Spleen (tissue), 7 donors: ENCODE measurements around the gene BEND7.

ENCODE experiments used
- CTCF ChIP-seq, 11 experiments: fragments of 200-600 bp in 7 of 11; fragments of 450-650 bp in 4 of 11; sonication (generic) in 4 of 11; IDR thresholded peaks in 8 of 11; conservative IDR thresholded peaks in 3 of 11; 1 replicate in 7 of 11; 2 replicates in 4 of 11; pipeline versions ENCODE4 v1.4.0 to v1.8.0; 2016 to 2021; ENCODE audit warnings: antibody characterized with exemption in 11 of 11, inconsistent platforms in 4 of 11, mild to moderate bottlenecking in 1 of 11
- POLR2A ChIP-seq, 3 donors: fragments of 450-650 bp; IDR thresholded peaks; one replicate each; pipeline ENCODE4 v1.5.1; 2017; ENCODE audit warnings: antibody characterized with exemption in 3 of 3, mild to moderate bottlenecking in 1 of 3
- donor health status: DM: no; HTN: no; CAD: no; lungs with moderate emphysema.
- donor health status: DM: no; HTN: no; CAD: no.
- donor health status: DM: no; HTN: no; CAD: no.

- TF ChIP-seq CTCF (IDR thresholded peaks at IDR 0.05 in 8 of 11, conservative IDR thresholded peaks at IDR 0.05 in 3 of 11) (no peak), POLR2A (IDR thresholded peaks at IDR 0.05) (no peak)
These were observed 103.4 kb downstream of the BEND7 start for GRCh38 chr10:13425397-13425796.
